GM21528 (cell line): Measurements from ENCODE around the gene SERPINB7.

ENCODE experiments used
- ATAC-seq: cut with Tn5 transposase; IDR thresholded peaks from one replicate; pipeline ENCODE4 v1.9.1; 2021; ENCODE audit warnings: mild to moderate bottlenecking, moderate library complexity; ENCODE audit not compliant: unreplicated experiment, low FRiP score

The SERPINB7 gene

GRCh38 chr18:63784787-63785452, 9.7 kb downstream of the SERPINB7 start:
- ATAC-seq, result no peak

- ATAC-seq, result no peak
Measured at GRCh38 chr18:63787673-63788072, 12.5 kb downstream of the SERPINB7 start.

DNA sequence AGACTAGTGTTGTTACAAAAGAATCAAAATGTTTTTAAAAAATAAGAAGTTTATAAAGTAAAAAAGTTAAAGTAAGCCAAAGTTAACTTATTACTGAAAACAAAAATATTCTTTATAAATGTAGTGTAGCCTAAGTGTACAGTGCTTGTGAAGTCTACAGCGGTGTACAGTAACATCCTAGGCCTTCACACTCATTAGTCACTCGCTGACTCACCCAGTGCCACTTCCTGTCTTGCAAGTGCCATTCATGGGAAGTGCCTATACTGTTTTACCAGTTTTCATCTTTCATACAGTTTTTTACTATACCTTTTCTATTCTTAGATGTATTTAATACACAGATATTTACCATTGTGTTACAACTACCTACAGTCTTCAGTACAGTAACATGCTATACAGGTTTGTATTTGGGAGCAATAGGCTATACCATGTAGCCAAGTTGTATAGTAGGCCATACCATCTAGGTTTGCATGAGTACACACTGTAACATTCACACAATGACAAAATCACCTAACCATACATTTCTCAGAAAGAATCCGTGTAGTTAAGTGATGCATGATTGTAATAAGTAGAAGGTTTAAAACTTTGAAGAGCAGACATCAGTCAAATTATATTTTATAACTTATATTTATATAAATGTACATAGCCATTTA, 13.4 kb downstream of the SERPINB7 start:
- no peak for ATAC-seq

DNA sequence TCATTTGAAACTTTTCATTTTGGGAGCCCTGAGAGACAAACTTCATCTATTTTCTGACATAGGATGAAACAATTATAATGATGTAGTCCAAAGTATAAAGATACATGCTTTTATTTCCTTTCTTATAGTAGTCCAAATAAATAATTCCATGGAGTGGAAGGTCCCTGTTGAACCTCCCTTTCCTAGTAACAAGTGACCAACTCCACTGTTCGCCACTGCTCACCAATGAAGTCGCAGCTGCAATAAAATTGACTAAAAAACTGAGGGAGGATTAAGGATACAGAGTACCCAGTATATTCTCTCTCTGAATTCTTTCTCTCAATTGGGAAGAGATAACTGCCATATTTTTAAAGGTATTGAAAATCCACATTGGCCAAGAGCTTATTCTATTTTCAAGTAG, 14.1 kb downstream of the SERPINB7 start:
- ATAC-seq, result no peak

GRCh38 chr18:63795606-63796005, 20.4 kb downstream of the SERPINB7 start:
- no peak for ATAC-seq

- no peak for ATAC-seq
Measured at GRCh38 chr18:63799189-63799588, 24.0 kb downstream of the SERPINB7 start.

DNA sequence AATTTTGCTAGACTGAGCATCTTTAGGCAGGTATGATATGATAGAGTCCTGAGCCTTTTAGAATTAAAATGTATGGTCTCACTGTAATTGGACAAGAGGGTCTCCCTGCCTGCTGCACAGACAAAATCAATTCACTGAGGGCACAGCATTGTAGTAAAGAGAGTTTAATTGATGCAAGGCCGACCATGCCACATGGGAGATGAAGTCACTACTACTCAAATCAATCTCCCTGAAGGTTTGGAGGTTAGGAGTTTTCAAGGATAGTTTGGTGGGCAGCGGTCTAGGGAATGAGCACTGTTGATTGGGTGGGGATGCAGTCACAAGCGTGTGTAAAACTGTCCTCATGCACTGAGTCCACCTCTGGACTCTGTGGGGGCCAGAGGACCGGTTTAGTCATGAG, 26.1 kb downstream of the SERPINB7 start:
- no peak for ATAC-seq

DNA sequence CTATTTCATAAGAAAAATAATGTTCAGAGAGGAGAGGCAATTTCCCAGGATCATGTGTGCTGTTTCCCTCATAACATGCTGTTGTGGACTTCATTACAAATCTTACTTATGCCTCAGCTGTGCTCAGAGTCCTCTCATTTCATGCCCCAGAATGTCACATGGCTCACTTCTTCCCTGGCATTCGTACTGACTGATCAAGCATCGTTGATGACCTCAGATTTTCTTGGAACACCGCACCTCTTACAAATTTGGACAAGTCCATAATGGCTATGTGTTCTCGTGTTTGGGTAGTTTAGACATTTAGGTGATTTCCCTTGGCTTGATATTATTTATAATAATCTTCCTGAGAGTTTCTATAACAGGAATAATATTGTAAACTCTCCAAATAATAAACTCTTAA, 32.9 kb downstream of the SERPINB7 start:
- ATAC-seq, result no peak

GRCh38 chr18:63817441-63818051, 42.3 kb downstream of the SERPINB7 start:
- no peak for ATAC-seq

GRCh38 chr18:63818212-63818611, 43.0 kb downstream of the SERPINB7 start:
- no peak for ATAC-seq

- no peak for ATAC-seq
Measured at GRCh38 chr18:63819786-63820185, 44.6 kb downstream of the SERPINB7 start.

- ATAC-seq, result no peak
Measured at GRCh38 chr18:63820694-63821093, 45.5 kb downstream of the SERPINB7 start.

DNA sequence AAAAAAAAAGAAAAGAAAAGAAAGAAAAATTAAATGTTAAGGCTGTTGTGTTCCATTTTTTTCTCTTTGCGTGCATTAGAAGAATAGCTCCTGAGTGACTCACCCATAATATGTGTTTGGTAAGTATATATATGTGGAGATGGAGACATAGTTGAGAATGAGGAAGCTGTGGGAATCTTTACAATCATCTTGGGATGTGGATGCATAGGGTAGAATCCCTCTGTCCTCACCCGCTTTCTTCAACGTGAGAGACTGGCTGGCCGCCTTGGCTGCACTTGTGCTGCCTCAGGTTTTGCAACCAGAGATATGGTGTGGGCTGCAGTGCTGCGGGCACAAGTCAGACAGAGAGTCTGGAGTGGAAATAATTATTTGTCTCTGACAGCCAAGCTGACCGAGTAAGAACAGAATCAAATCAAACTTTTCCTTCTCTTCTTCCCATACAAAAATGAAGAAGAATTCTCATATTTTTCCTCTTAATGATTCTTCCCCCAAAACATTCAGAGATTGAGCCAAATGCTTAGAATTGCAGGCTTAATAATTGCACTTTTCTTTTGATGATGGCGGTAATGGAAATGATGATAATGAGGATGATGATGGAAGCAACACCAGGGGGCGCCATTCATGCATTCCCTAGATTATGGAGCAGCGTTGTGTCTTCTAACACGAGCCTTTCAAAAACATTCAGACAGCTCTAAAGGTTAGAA, 48.5 kb downstream of the SERPINB7 start:
- no peak for ATAC-seq

DNA sequence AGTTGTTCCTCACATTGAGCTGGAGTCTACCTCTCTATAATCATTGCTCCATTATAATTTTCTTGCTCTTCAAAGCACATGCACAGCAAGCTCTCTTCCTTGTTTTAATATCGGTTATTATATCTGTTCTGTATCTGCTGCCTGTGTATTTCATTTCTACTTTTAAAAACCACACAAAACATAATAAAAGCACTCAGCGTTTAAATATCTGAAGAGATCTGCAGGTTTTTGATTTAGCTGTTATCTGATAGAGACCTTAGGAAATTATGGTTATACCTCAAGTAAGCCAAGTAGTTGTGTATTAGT, 49.0 kb downstream of the SERPINB7 start:
- ATAC-seq, result no peak

DNA sequence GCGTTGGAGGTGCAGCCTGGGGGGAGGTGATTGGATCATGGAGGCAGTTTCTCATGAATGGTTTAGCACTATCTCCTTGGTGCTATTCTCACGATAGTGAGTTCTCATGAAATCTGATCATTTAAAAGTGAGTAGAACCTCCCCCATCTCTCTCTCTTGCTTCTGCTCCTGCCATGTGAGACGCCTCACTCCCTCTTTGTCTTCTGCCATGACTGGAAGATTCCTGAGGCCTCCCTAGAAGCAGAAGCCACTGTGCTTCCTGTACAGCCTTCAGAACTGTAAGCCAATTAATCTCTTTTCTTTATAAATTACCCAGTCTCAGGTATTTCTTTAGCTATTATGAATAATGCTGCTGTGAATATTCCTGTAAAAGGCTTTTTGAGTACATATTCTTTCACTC, 52.9 kb downstream of the SERPINB7 start:
- no peak for ATAC-seq

GRCh38 chr18:63828656-63829055, 53.4 kb downstream of the SERPINB7 start:
- ATAC-seq, result no peak

DNA sequence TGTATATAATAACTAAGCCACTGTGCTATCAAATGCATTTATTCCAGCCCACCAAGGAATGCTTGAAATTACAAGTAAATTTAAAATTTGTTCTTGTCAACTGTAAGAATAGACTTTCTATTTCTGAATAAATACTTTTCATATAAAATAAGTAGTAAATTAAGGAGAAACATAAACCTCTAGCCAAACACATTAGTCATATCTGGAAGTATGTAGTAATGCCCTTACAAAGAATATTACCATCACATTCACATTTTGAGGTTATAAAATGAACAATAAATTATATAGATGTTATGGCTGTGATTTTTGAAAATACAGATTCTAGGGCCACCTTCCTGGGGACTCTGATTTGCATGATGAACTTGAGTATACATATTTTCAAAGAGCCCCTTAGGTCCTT, 54.7 kb downstream of the SERPINB7 start:
- no peak for ATAC-seq

GRCh38 chr18:63831080-63831788, 56.0 kb downstream of the SERPINB7 start:
- ATAC-seq, result peak; percentile 94

DNA sequence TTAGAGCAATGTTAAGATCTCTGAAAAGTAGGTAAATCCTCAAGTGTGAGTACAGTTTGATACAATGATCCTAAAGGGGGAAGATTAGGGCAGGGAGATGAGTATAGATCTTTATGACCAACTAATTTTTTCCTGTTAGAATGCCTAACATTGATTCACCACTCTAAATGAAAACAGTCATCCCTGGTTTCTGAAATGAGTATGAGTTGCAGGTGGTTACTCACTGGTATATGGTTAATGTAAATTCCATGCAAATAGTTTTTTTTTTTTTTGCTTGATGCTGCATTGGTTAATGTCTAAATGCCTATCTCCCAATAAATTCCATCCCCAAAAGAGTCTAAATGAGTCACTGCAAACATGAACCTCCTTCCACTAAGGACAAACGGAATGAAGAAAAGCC, 57.3 kb downstream of the SERPINB7 start:
- peak; percentile 43 for ATAC-seq

DNA sequence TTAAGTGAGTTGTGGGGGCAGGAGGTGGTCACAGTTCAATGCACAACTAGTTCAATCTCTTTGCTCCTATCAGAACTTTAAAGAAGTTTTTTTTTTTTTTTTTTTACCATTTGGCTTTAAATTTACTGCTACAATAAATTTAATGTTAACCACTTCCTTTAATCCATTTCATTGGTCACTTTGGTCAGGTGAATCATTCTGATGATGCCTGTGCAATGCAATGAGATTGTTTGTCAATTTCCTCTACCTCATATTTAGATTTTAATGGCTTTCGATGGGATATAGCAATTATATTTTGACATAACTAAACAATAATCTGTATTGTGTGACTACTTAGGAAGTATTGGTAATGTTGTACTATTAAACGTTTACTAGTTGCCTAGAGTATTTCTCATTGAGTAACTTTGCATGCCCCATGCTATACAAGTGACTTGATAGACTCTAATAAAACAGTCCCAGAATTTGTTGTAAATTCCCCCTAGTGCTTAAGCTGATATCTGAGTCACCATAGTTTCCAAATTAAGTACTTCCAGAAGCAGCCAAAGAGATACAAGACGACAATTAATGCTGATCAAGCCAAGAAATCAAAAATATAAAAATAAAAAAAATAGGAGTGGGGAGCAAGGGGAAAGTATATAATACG, 59.4 kb downstream of the SERPINB7 start:
- ATAC-seq, result no peak
